GM08714 (cell line): ENCODE results near the gene ERICH6.

Experiments used
- H3K4me3 ChIP-seq: fragments of 200-500 bp; sonication (Bioruptor generic); 2 replicates; pipeline ENCODE4 v1.5.1; 2014; ENCODE audit warnings: mild to moderate bottlenecking, low read length, inconsistent platforms
- ZNF274 ChIP-seq: IDR thresholded peaks from 2 replicates; pipeline ENCODE4 v1.6.1; 2012; ENCODE audit warnings: mild to moderate bottlenecking, low read depth, low read length

Gene ERICH6

GRCh38 chr3:150703756-150704344, at the start of gene ERICH6:
TSS of gene ERICH6 (minus strand) at chr3:150703920. CDS start at chr3:150703898, 22 bp downstream.
- peak within 1 kb of the TSS; percentile 72 for H3K4me3 ChIP-seq
- no peak for TF ChIP-seq ZNF274

- H3K4me3 ChIP-seq: no peak overlapping the region
- TF ChIP-seq ZNF274: no peak
These were observed 48.1 kb upstream of the ERICH6 start for GRCh38 chr3:150751781-150752263.

- TF ChIP-seq ZNF274: no peak
- no peak overlapping the region for H3K4me3 ChIP-seq
These were observed 45.5 kb upstream of the ERICH6 start for GRCh38 chr3:150749255-150749654.

GRCh38 chr3:150748684-150749047, 44.9 kb upstream of the ERICH6 start:
- TF ChIP-seq ZNF274: no peak
- no peak overlapping the region for H3K4me3 ChIP-seq

GRCh38 chr3:150747886-150748683, 44.4 kb upstream of the ERICH6 start:
- no peak for TF ChIP-seq ZNF274
- H3K4me3 ChIP-seq: no peak overlapping the region

GRCh38 chr3:150746791-150747590, 43.3 kb upstream of the ERICH6 start:
- TF ChIP-seq ZNF274: no peak
- H3K4me3 ChIP-seq: no peak overlapping the region

GRCh38 chr3:150745832-150746231, 42.1 kb upstream of the ERICH6 start:
- no peak for TF ChIP-seq ZNF274
- H3K4me3 ChIP-seq: no peak overlapping the region

- no peak overlapping the region for H3K4me3 ChIP-seq
- no peak for TF ChIP-seq ZNF274
These were observed 41.1 kb upstream of the ERICH6 start for GRCh38 chr3:150744919-150745211.

GRCh38 chr3:150744041-150744918, 40.6 kb upstream of the ERICH6 start:
- TF ChIP-seq ZNF274: no peak
- H3K4me3 ChIP-seq: no peak overlapping the region

- TF ChIP-seq ZNF274: no peak
- H3K4me3 ChIP-seq: no peak overlapping the region
These were observed 39.8 kb upstream of the ERICH6 start for GRCh38 chr3:150743508-150743907.

- no peak overlapping the region for H3K4me3 ChIP-seq
- TF ChIP-seq ZNF274: no peak
These were observed 39.0 kb upstream of the ERICH6 start for GRCh38 chr3:150742679-150743078.

- no peak overlapping the region for H3K4me3 ChIP-seq
- no peak for TF ChIP-seq ZNF274
These were observed 38.4 kb upstream of the ERICH6 start for GRCh38 chr3:150742141-150742523.

GRCh38 chr3:150741497-150742140, 37.9 kb upstream of the ERICH6 start:
- no peak for TF ChIP-seq ZNF274
- H3K4me3 ChIP-seq: no peak overlapping the region
